ENCODE data around the gene SCN3B. TPM values are rescaled to one million over a fixed set of nuclear protein-coding genes. Genes with fewer than 3 reads are reported as not detected.

SCN3B gene
- total RNA-seq, 1 experiment from 2014 or later, result 0.05 TPM

Other genes starting within 250 kb of the SCN3B start
- gene GRAMD1B, start 224.4 kb downstream of the SCN3B start, total RNA-seq (2014; rRNA removed; shearing (Covaris generic)), result 4.6 and 6.5 TPM in 2 replicates
- gene ZNF202, start 87.0 kb upstream of the SCN3B start, total RNA-seq (2014; rRNA removed; shearing (Covaris generic)), result 5.7 and 7.1 TPM in 2 replicates
- not detected in 2 replicates for gene OR6X1, start 99.9 kb upstream of the SCN3B start, total RNA-seq (2014; rRNA removed; shearing (Covaris generic))
- not detected in 2 replicates for gene OR6M1, start 151.7 kb upstream of the SCN3B start, total RNA-seq (2014; rRNA removed; shearing (Covaris generic))
- gene TMEM225, start 231.0 kb upstream of the SCN3B start, total RNA-seq (2014; rRNA removed; shearing (Covaris generic)), result not detected in 2 replicates
- not detected in 2 replicates for gene OR8D4, start 247.5 kb upstream of the SCN3B start, total RNA-seq (2014; rRNA removed; shearing (Covaris generic))

Data from A172 (cell line).